ENCODE data around the gene PLCH1.

DNA sequence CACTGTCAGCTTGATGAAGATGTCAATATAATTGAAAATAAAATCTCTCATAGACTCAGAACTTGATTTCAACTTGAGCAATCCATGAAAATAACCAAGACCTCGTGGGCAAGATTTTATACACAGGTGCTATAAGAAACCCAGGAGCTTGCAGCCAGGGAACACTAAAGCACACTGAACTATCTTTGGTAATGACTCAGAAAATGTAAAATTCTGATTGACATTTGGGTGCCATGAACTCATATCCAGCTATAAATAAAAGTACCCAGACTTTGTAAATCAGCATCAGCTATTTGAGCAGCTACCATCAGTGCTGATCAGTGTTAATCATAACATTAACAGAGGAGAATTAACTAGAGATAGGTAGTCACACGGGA is 61.5 kb downstream of the PLCH1 start:
- TF ChIP-seq, protein P1, sequence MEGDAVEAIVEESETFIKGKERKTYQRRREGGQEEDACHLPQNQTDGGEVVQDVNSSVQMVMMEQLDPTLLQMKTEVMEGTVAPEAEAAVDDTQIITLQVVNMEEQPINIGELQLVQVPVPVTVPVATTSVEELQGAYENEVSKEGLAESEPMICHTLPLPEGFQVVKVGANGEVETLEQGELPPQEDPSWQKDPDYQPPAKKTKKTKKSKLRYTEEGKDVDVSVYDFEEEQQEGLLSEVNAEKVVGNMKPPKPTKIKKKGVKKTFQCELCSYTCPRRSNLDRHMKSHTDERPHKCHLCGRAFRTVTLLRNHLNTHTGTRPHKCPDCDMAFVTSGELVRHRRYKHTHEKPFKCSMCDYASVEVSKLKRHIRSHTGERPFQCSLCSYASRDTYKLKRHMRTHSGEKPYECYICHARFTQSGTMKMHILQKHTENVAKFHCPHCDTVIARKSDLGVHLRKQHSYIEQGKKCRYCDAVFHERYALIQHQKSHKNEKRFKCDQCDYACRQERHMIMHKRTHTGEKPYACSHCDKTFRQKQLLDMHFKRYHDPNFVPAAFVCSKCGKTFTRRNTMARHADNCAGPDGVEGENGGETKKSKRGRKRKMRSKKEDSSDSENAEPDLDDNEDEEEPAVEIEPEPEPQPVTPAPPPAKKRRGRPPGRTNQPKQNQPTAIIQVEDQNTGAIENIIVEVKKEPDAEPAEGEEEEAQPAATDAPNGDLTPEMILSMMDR (IDR thresholded peaks at IDR 0.05), result no peak
- no peak for TF ChIP-seq POLR2A (IDR thresholded peaks at IDR 0.05)
- TF ChIP-seq POLR2AphosphoS5 (IDR thresholded peaks at IDR 0.05), result no peak
